HPDE6-E6E7 (cell line): ENCODE measurements around the gene TSHZ3.

Source experiments
- DNase-seq: peaks from one replicate; pipeline ENCODE4 v3.0.0; 2011; ENCODE audit warnings: missing footprints; ENCODE audit errors: extremely low spot score

TSHZ3 gene

GRCh38 chr19:31335716-31336115, 13.5 kb downstream of the TSHZ3 start:
- no peak for DNase-seq

GRCh38 chr19:31334849-31335624, 14.2 kb downstream of the TSHZ3 start:
- DNase-seq = no peak

- no peak for DNase-seq
Measured at GRCh38 chr19:31334101-31334848, 15.0 kb downstream of the TSHZ3 start.

GRCh38 chr19:31332096-31332495, 17.1 kb downstream of the TSHZ3 start:
- DNase-seq = no peak

- DNase-seq = no peak
Measured at GRCh38 chr19:31331536-31331935, 17.7 kb downstream of the TSHZ3 start.

GRCh38 chr19:31330761-31331160, 18.5 kb downstream of the TSHZ3 start:
- DNase-seq = no peak

- DNase-seq = no peak
Measured at GRCh38 chr19:31330237-31330636, 19.0 kb downstream of the TSHZ3 start.

GRCh38 chr19:31329819-31330218, 19.4 kb downstream of the TSHZ3 start:
- no peak for DNase-seq

- DNase-seq = no peak
Measured at GRCh38 chr19:31328238-31328637, 21.0 kb downstream of the TSHZ3 start.

GRCh38 chr19:31326329-31327028, 22.8 kb downstream of the TSHZ3 start:
- no peak for DNase-seq

GRCh38 chr19:31325342-31325741, 23.9 kb downstream of the TSHZ3 start:
- no peak for DNase-seq

- DNase-seq = no peak
Measured at GRCh38 chr19:31319465-31319864, 29.8 kb downstream of the TSHZ3 start.

- DNase-seq = no peak
Measured at GRCh38 chr19:31318790-31319425, 30.3 kb downstream of the TSHZ3 start.

- no peak for DNase-seq
Measured at GRCh38 chr19:31317570-31317969, 31.7 kb downstream of the TSHZ3 start.

GRCh38 chr19:31317093-31317492, 32.1 kb downstream of the TSHZ3 start:
- no peak for DNase-seq

GRCh38 chr19:31316201-31316951, 32.9 kb downstream of the TSHZ3 start:
- no peak for DNase-seq

- DNase-seq = no peak
Measured at GRCh38 chr19:31315652-31316051, 33.6 kb downstream of the TSHZ3 start.

GRCh38 chr19:31314849-31315629, 34.2 kb downstream of the TSHZ3 start:
- DNase-seq = no peak

- DNase-seq = no peak
Measured at GRCh38 chr19:31314156-31314555, 35.1 kb downstream of the TSHZ3 start.

GRCh38 chr19:31313291-31314030, 35.8 kb downstream of the TSHZ3 start:
- no peak for DNase-seq
